ENCODE measurements around the gene ARPC5. TPM values are rescaled to one million over a fixed set of nuclear protein-coding genes. Genes with fewer than 3 reads are reported as not detected.
"Not testable (repeated sequence)": the region's sequence is repeated elsewhere in the genome, so short reads cannot be mapped to it uniquely, and the experiment has no call there.

Gene ARPC5
- total RNA-seq: 64.6 and 109 TPM in 2 replicates

DNA sequence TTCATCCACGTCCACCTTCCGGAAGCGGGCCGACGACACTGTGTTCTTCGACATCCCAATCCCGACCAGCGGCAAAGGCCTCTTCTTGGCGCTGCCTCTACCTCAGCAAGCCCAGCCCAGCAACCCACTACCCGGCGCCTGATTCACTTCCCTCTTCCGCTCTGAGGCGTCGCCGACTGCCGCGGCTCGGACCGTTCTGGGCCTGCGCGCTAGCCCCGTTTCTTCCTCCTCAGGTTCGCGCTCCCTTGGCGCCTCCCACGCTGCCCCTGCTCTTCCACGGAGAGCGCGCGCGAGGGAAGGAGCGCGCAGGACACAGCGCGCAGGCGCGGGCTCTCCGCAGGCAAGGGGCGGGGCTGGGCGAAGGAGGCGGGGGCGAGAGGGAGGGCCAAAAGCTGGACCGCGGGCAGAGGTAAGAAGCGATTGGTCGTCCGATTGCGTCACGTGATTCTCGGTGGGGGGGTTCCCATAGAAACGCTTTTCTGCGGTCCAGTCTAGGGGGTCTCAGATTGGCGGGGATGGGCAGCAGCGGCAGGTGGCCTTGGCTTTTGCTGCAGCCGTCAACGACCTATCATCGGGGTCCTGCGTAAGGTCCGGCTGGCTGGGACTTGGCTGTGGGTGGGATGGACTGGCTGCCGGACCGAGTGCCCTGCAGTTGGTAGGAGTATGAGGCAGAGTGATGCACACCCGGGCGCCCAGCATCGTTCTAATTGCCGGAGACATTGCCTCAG, at the start of gene ARPC5:
ARPC5 (minus strand) TSS at position 178 of the 728 bp plus-strand sequence; CDS start at position 54, 124 bp downstream.
- DNase-seq (ENCODE audit: low read depth in 2 of 2): peak; percentile 93 to 99

DNA sequence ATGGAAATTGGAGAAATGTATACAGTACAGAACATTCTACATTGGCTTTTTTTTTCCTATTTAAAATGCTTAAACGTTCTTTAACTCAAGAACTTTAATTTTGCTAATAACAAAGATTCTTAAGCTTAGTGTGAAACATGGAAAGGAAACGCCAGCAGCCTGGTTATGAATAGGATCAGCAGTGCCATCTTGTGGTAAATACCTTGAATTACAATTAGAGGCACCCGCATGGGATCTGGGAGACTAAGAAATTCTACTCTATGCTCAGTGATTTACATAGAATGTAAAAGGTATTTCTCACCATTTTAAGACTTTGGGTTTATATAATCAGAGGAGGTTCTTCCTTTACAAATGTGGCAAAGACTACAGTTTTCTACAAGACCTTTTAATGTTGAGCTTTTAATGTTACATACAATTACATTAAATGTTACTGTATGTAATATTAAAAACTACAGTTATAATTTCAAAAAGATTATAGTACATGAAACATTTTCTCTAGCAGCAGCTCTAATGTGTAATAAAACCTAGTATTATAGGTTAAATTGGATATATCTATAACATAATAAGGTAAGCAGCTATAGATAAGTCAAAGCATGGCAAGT, 49.6 kb upstream of the ARPC5 start:
- peak; percentile 37 to 63 for DNase-seq (ENCODE audit: low read depth in 2 of 2)

DNA sequence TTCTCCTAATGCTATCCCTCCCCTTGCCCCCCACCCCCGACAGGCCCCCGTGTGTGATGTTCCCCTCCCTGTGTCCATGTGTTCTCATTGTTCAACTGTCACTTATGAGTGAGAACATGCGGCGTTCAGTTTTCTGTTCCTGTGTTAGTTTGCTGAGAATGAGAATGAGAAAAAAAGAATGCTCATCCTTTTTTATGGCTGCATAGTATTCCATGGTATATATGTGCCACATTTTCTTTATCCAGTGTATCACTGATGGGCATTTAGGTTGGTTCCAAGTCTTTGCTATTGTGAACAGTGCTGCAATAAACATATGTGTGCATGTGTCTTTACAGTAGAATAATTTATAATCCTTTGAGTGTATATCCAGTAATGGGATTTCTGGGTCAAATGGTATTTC, 43.8 kb upstream of the ARPC5 start:
- not testable (repeated sequence) for DNase-seq (ENCODE audit: low read depth in 2 of 2)

DNA sequence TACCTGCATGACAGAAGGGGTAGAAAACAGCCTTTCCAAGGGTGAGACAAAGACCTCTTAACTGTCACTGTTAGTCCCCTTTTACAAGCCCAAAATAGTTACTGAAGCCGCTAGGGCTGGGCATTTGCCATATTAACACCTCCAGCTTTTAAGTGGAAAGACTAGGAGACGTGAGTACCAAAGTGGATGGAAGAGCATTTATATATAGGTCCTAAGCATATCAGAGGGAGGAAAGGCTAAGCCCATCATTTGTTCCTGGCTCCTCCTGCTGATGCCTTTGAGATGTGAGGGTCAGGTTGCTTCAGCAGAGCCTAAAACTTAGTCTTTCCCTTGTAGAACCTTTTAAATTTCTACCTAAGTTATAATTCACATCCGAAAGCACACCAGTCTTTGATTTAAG, 43.2 kb upstream of the ARPC5 start:
- no peak for DNase-seq (ENCODE audit: low read depth in 2 of 2)

DNA sequence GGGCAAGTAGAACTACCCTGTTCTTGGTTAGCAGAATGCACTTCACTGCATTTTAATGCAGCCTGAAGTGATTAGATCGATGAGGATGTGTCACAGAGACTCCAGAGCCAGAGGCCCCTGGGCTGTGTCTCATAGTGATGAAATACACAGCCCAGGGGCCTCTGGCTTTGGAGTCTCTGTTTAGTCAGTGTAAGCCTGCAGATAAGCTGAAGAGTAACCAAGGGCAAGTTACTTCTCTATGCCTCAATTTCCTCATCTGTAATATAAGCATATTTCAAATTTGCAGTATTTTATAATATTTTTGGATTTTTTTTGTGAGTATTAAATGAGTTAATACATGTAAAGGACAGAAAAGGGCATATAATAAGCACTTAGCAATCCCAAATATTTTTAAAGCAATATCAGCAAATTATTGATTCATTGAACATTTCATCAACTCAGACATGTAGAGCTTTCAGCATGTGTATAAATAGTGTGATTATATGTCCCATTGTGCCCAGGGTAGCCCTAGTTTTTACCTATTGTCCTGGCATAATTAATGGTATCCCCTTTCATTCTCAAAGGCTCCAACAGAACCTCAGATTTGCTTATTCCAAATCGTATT, 41.1 kb upstream of the ARPC5 start:
- no peak for DNase-seq (ENCODE audit: low read depth in 2 of 2)

DNA sequence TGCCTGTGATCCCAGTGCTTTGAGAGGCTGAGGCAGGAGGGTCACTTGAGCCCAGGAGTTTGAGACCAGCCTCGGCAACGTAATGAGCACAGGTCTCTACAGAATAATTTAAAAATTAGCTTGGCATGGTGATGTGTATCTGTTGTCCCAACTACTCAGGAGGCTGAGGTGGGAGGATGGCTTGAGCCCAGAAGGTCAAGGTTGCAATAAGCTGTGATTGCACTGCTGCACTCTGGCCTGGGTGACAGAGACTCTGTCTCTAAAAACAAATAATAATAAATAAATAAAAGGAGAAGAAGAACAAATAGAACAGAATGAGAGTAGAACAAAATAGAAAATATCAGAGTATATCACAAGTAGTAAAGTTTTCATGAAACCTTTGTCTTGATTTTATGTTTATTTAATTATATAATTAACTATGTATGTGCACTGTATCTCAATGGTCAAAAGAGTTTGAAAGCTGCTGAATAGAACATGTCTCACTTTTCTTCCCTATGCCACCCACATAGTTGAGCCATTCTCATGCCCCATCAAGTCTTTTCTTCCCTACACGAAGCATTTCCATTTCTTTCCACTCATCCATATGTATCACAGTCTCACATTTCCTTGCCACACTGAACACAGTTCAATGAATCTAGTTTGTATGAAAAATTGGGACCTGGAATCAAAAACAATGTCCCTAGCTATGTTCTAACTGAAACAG, 40.5 kb upstream of the ARPC5 start:
- no peak for DNase-seq (ENCODE audit: low read depth in 2 of 2)

DNA sequence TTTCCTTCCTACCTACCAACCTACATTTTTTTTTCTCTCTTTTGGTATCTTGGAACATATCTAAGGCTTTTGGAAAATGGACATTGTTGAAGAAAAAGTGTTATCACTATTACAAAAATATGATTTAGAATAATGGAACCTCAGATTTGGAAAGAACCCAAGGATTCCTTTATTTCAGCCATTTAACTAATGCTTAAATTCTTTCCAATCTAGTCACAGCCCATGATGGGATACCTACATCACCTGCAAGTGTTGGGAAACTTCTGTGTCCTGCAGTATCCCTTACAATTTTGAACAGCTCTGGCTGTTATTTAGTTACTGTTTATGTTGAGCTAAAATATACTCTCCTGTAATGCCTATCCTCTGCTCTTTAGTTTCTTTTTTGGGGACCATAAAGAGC, 39.8 kb upstream of the ARPC5 start:
- DNase-seq (ENCODE audit: low read depth in 2 of 2): no peak

DNA sequence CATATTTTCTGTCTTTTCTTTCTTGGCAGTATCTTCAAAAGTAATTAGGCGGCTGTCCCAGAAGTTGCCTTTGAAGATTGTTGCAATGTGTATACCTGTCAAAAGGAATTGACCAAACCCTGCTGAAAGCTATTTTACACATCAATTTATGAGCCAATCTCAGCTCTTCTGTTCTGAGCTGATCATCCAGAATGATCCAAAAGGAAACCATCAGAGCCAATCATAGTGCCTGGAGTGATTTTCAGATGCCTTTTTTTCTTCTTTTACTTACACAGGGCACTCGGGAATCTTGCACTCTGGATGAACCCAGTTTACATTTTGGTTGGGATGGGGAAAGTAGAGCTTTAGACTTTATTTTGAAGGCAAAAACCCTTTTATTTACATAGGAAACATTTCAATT, 39.3 kb upstream of the ARPC5 start:
- DNase-seq (ENCODE audit: low read depth in 2 of 2): no peak

DNA sequence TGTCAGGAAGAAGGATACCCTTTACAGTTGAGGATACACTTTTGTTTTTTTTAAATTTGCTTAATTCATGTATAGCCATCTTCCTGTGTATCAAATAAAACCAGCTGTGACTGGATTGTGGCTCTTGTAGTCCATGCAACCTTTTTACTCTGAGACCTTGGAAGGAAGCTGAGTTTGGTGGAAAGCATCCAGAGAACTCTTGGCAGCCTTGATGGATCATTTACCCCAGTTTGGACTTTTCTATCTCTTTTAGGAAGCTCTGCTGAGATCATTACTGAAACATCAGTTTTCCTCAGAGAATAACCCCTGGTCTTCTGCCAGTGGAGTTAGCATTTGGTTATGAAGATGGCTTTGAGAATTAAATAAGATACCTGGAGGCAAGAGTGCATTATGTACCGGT, 38.8 kb upstream of the ARPC5 start:
- DNase-seq (ENCODE audit: low read depth in 2 of 2): no peak

DNA sequence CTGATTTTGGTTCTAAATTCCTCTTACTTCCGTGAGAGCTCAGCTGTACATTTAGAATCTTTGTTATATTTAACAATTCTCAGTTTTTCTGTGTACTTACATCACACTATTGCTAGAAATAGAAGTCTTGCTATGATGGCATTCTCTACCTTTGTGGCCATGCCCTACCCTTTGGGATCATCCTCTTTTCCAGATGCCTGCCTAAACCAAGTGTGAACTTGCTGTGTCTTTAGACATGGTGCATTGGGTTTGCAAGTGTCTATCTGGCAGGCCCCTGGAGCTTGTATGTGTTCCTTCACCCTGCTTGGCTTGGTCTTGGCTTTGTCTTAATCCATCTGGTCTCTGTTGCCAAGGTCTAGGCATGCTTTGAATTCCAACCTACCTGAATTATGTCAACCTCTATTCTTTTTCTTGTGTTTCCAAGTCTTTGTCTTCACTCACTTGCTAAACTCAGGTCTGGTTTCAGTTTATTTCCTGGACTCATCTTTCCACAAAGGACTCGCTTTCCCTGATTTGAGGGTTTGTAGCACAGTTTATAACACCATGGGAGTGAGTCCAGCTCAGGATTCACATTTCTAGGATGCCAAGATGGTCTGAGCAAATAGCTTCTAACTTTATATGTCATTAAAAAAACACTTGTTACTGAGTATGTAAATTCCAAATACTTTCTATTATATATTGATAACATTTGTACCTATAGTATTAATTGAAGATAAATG, 38.2 kb upstream of the ARPC5 start:
- DNase-seq (ENCODE audit: low read depth in 2 of 2): no peak

DNA sequence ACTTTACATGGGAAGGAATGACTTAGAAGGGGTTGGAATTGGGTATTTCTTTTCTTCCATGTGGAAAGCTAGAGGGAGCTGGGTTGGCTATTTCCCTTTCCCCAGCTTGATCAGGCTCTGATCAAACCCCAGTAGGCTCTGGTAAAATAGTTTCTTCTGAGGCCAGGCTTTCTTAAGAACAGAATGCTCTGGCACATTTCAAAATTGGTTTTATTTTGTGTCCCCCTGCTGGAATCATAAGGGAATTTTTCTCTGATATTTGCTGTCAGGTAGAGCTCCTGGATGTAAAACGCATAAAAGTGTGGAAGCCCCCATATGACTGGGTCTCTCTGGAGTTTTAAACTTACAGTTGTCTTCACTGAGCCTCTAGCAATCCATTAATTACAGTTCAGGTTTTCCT, 34.6 kb upstream of the ARPC5 start:
- DNase-seq (ENCODE audit: low read depth in 2 of 2): no peak

DNA sequence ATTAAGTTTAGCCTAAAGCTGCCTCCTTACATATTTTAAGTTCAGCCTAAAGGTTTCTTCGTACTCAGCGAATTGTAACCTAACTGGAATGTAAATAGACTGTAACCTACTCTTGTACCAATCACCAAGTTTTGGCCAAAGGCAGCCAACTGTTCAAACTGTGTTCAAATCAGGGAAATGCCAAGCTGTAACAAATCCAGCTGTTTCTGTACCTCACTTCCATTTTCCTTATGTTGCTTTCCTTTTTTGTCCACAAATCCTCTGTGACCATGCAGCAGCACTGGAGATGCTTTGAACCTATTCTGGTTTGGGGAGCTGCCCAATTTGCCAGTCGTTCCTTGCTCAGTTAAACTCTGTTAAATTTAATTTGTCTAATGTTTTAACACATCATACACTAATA, 20.8 kb upstream of the ARPC5 start:
- no peak for DNase-seq (ENCODE audit: low read depth in 2 of 2)

DNA sequence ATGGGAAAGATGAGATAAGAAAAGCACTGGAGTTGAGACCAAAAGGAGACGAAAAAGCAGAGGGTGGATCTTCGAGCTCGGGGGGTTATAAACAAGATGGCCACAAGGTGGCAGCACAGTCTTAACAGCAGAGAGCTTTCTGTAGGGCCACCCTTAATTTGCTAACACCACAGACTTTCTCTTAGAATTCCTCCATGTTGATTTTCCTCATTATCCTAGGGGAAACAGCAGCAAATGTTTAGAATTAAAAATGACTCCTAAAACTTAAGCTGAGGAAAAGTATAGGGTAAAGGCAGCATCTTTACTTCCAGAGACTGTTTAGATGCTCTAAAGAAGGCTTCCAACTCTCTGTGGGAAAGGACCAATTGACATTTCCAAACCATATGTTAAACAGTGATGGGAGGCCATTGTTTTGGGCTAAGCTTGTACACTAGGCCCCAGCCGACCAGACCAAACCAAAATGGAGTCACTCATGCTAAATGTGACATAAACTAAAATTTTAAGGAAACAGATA, 20.0 kb upstream of the ARPC5 start:
- peak; percentile 64 to 79 for DNase-seq (ENCODE audit: low read depth in 2 of 2)

DNA sequence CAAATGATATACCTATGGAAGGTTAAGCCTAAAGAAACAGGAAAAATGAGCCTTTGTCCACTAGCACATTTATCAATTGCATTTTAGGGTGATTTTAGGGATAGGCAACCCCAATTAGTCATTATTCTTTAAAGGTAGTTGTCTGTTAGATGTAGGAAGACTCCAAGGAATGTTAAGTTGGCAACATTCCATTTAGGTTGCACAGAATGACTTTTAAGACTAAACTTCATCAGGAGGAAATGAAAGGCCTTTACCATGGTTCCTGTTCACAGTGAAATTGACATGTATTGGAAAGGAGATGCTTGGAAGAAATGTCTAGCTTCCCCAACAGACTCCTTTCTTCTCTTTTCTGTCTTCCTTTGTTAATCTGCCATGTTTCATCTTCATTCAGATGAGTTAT, 19.1 kb upstream of the ARPC5 start:
- DNase-seq (ENCODE audit: low read depth in 2 of 2): no peak

DNA sequence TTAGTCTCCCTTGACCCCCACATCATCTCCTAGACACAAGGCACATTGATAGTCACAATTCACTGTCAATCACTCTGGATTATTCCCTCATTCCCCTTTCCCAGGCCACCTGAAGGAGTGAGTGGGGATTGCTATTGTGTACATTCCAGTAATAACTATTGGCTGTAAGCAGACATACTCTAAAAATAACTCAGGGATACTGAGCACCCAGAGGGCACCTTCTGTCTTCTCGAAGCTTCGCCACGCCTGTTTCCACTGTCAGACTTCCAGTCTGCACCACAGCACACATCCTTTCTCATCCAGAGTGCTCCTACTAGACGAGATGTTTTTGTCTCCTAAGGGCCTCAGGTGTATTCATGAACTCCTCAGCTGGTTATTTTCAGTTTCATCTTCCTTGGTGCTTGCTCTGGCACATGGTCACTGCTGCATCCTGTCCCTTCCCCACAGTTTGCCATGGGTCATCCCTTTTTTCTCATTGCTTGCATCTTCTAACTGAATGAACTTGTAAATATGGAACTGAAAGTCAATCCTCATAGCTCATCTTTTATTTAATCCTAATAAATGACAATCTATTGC, 18.4 kb upstream of the ARPC5 start:
- no peak for DNase-seq (ENCODE audit: low read depth in 2 of 2)

DNA sequence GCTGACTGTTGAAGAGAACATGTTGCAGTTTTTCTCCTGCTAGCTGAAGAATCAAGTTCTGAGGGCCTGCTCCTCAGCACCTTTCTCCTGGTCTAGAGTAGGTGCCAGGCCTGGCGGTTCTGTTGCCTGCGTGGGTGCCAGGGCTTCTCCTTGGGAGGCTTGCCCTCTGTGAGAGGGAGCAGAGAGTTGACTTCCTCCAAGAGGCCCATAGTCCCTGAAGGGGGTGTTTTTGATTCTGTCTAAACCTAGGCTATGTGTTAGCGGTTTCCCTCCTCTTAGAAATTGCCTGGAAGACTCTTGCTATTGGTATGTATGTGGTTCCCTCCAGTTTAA, 17.8 kb upstream of the ARPC5 start:
- DNase-seq (ENCODE audit: low read depth in 2 of 2): no peak

DNA sequence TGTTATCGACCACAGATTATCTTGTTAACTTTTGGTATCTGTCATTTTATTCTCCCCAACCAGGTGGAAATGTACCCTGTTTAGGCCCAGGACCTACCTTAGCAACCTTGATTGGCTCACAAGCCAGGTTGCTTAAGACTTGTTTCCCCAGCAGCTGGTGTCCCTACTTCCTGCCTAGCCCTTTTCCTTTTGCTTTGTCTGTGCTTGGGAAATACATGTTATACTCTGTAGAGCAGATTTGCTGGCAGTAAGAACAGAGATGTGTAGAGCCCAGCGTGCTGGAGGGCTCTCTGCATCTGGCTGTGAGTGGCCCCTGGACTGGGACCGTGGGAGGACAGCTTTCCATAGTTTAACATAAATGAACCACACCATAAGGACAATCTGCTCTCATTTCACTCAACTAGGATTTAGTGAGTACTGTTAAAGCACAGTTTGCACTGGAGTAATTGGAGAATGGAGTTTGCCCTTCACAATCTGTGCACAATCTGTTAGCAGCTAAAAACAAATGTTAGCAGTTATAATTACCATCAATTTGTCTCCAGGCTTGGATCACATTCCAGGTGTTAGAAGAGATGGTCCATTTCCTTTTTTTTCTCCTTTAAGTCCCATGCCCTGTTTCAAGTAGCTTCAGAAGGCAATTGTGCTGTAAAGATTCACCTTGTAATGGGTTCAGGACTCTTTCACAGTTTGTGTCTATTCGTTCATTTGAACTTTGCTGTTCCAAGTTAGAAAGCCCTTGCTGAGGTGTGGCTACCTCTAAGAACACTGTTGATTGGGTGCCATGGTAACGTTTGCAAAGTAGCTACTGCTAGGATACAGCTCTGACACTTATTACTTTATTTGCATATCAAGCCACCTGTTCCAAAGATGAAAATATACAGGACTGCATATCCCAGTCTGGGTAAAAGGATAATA, 17.2 kb upstream of the ARPC5 start, which contains the start of gene APOBEC4:
APOBEC4 (minus strand) TSS at position 770 of the 915 bp plus-strand sequence. CDS start 4,535 bp downstream, outside the sequence.
- DNase-seq (ENCODE audit: low read depth in 2 of 2): peak in 1 of 2 donors; percentile 21

DNA sequence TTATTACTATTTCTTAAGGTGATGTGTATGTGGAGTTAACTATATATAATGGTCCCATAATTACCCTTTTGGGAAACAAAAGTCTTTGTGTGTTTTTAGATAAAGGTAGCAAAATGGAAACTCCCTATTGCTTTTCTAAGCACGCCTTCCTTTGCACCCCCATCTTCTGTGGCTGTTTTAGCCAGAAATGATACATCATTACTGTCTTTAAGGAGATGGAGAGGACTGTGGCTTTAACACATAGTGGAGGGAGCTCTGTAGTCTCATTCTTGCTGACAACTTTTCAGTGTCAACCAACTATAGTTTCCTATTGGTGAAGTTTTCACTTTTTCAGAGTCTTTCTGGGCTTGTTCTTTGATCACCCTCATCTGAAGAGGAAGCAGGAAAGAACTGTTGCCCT, 16.5 kb upstream of the ARPC5 start:
- no peak for DNase-seq (ENCODE audit: low read depth in 2 of 2)

DNA sequence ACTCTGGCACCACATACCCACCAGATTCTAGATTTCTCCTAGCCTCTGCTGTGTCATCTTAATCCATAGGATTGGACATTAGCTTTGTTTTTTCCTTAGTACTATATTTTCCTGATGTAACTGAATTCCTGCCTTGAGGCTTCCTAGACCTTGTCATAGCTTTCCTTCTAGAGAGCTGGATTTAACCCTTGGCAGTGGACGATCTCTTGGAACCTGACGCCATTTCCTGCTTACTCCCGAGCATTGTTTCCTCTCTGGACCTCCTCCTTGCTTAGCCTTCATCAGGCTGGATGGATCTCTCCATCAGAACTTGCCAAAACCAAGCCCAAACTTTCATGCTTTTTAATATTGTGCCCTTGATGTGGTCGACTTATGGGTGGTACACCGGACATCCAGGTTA, 16.0 kb upstream of the ARPC5 start:
- no peak for DNase-seq (ENCODE audit: low read depth in 2 of 2)

DNA sequence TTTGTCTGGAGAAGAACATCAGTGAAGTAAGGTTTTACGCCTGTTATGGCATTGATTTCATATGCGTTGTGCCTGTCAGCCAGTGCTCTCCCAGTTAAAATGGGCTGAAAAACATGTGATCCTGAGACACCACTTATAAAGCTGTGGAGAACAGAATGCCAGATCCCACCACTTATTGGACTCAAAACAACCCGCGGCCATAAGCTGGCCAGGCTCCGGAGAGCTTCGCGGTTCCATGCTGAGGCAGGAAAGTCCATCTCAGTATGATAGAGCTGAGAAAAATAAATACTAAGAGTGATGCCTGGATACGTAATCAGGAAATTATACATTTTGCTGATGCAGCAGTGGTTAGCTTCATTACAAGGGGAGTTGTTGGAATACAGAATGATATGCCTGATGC, 12.5 kb upstream of the ARPC5 start:
- DNase-seq (ENCODE audit: low read depth in 2 of 2): no peak

Measured in dermis microvascular lymphatic vessel endothelial cell (primary cell).